BLaER1 treated with 17β-estradiol and CSF1 and Interleukin-3, amounts not matched to agents 10 nM and 100 nM (cell line): ENCODE data around the gene SNX18.
A peak's percentile ranks its signal among the peaks of the same experiment; 100 is the strongest.

Experiments used
- H3K27ac ChIP-seq, 11 experiments: shearing (Covaris generic); formaldehyde crosslinking; 2 replicates each; pipeline ENCODE4 v1.8.1; 2022
- H3K27me3 ChIP-seq, 11 experiments: shearing (Covaris generic); formaldehyde crosslinking; 2 replicates each; pipeline ENCODE4 v1.8.1; 2022
- H3K36me3 ChIP-seq, 11 experiments: shearing (Covaris generic); formaldehyde crosslinking; 2 replicates each; pipeline ENCODE4 v1.8.1; 2022
- H3K4me1 ChIP-seq, 10 experiments: shearing (Covaris generic); formaldehyde crosslinking; 2 replicates each; pipeline ENCODE4 v1.8.1; 2022
- H3K4me2 ChIP-seq, 11 experiments: shearing (Covaris generic); formaldehyde crosslinking; 2 replicates each; pipeline ENCODE4 v1.8.1; 2022
- H3K4me3 ChIP-seq, 10 experiments: shearing (Covaris generic); formaldehyde crosslinking; 2 replicates each; pipeline ENCODE4 v1.8.1; 2022
- H3K9ac ChIP-seq, 11 experiments: shearing (Covaris generic); formaldehyde crosslinking; 2 replicates each; pipeline ENCODE4 v1.8.1; 2022
- H3K9me3 ChIP-seq, 11 experiments: shearing (Covaris generic); formaldehyde crosslinking; replicated peaks in 1 of 11; 2 replicates each; pipeline ENCODE4 v1.8.1; 2022
- H4K20me1 ChIP-seq, 11 experiments: shearing (Covaris generic); formaldehyde crosslinking; 2 replicates each; pipeline ENCODE4 v1.8.1; 2022
- Cebpa-rat ChIP-seq, 11 experiments: shearing (Covaris generic); IDR thresholded peaks; 2 replicates each; pipeline ENCODE4 v1.8.1; 2022

The SNX18 gene

DNA sequence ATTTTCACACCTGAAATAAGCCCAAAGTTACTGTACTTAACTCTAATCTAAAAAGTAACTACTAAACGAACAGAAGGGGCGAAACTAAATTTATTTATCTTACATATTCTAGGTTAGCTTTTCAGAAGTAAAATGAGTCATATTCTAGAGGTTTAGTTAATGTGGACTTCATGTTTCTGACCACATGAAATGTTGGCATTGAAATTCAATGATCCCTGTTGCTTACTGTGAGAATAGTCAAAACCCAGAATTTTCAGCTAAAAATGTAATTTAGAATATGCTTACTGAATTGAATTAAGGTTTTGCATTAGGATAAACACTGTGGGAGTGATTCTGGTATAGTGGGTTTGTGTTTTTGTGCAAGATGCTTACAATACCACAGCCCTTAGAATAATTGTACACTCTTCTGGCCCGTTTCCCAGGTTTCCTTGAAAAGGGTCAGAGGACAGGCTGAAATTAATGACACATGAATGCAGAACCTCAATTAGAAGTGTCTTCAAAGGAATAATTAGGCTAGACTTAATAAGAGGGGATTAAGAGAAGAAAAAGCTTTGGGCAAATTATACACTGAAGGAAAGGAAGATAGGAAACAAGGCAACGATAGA is 1.4 kb upstream of the SNX18 start:
- no peaks in the 10 kb centered on the region for H3K27me3 ChIP-seq
- H4K20me1 ChIP-seq: peaks cover 0 to 34% (median 5%) of the 10 kb centered on the region in 11 experiments; a peak in 13 of 22 replicates
- no peak overlapping the region for H3K4me3 ChIP-seq
- no peak overlapping the region for H3K4me2 ChIP-seq
- peaks cover 0 to 26% (median 11%) of the 10 kb centered on the region in 11 experiments; a peak in 15 of 22 replicates for H3K36me3 ChIP-seq
- no peak overlapping the region for H3K9ac ChIP-seq
- H3K4me1 ChIP-seq: peaks cover 7 to 29% (median 20%) of the 10 kb centered on the region in 10 experiments; a peak in 19 of 20 replicates
- H3K9me3 ChIP-seq: peaks cover 0 to 11% (median 0%) of the 10 kb centered on the region in 11 experiments; a peak in 5 of 22 replicates
- TF ChIP-seq Cebpa-rat (IDR thresholded peaks at IDR 0.05): no peak
- no peak overlapping the region for H3K27ac ChIP-seq

- no peak for TF ChIP-seq Cebpa-rat (IDR thresholded peaks at IDR 0.05)
- peak overlapping the region in 7 of 11 experiments; percentile 7 to 96 (median 33); a peak in 9 of 22 replicates for H3K9ac ChIP-seq
- H4K20me1 ChIP-seq: peaks cover 0 to 43% (median 15%) of the 10 kb centered on the region in 11 experiments; a peak in 17 of 22 replicates
- H3K27ac ChIP-seq: peak overlapping the region in 1 of 11 experiments; percentile 94; a peak in 2 of 22 replicates
- no peaks in the 10 kb centered on the region for H3K27me3 ChIP-seq
- H3K36me3 ChIP-seq: peaks cover 0 to 35% (median 20%) of the 10 kb centered on the region in 11 experiments; a peak in 16 of 22 replicates
- H3K9me3 ChIP-seq: peaks cover 0 to 11% (median 0%) of the 10 kb centered on the region in 11 experiments; a peak in 5 of 22 replicates
- peak overlapping the region in 9 of 11 experiments; percentile 37 to 77 (median 52); a peak in 16 of 22 replicates for H3K4me2 ChIP-seq
- H3K4me3 ChIP-seq: peak overlapping the region in 7 of 10 experiments; percentile 80 to 99 (median 90); a peak in 7 of 20 replicates
- peaks cover 8 to 39% (median 30%) of the 10 kb centered on the region in 10 experiments; a peak in 19 of 20 replicates for H3K4me1 ChIP-seq
These were observed 416 bp upstream of the SNX18 start for GRCh38 chr5:54517174-54517511.

- peaks cover 18 to 47% (median 39%) of the 10 kb centered on the region in 10 experiments for H3K4me1 ChIP-seq
- H3K4me2 ChIP-seq: peak overlapping the region; percentile 83 to 99 (median 98)
- H3K27ac ChIP-seq: peak overlapping the region; percentile 89 to 95 (median 92)
- no peaks in the 10 kb centered on the region for H3K27me3 ChIP-seq
- H3K9me3 ChIP-seq: peaks cover 0 to 11% (median 0%) of the 10 kb centered on the region in 11 experiments; a peak in 5 of 22 replicates
- TF ChIP-seq Cebpa-rat (IDR thresholded peaks at IDR 0.05): no peak
- peaks cover 0 to 55% (median 25%) of the 10 kb centered on the region in 11 experiments; a peak in 18 of 22 replicates for H4K20me1 ChIP-seq
- peak overlapping the region; percentile 77 to 99 (median 88) for H3K4me3 ChIP-seq
- peaks cover 10 to 44% (median 31%) of the 10 kb centered on the region in 11 experiments; a peak in 20 of 22 replicates for H3K36me3 ChIP-seq
- peak overlapping the region; percentile 86 to 96 (median 93) for H3K9ac ChIP-seq
These were observed 723 bp downstream of the SNX18 start for GRCh38 chr5:54518146-54518817.

DNA sequence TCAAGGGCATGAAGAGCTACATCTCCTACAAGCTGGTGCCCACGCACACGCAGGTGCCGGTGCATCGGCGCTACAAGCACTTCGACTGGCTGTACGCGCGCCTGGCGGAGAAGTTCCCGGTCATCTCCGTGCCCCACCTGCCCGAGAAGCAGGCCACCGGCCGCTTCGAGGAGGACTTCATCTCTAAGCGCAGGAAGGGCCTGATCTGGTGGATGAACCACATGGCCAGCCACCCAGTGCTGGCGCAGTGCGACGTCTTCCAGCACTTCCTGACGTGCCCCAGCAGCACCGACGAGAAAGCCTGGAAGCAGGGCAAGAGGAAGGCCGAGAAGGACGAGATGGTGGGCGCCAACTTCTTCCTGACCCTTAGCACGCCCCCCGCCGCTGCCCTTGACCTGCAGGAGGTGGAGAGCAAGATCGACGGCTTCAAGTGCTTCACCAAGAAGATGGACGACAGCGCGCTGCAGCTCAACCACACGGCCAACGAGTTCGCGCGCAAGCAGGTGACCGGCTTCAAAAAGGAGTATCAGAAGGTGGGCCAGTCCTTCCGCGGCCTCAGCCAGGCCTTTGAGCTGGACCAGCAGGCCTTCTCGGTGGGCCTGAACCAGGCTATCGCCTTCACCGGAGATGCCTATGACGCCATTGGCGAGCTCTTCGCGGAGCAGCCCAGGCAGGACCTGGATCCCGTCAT is 1.4 kb downstream of the SNX18 start:
- H3K27me3 ChIP-seq: no peaks in the 10 kb centered on the region
- H4K20me1 ChIP-seq: peaks cover 6 to 62% (median 32%) of the 10 kb centered on the region in 11 experiments; a peak in 21 of 22 replicates
- peaks cover 25 to 48% (median 43%) of the 10 kb centered on the region in 10 experiments for H3K4me1 ChIP-seq
- H3K9me3 ChIP-seq: peaks cover 0 to 11% (median 0%) of the 10 kb centered on the region in 11 experiments; a peak in 5 of 22 replicates
- peak overlapping the region; percentile 83 to 99 (median 98) for H3K4me2 ChIP-seq
- TF ChIP-seq Cebpa-rat (IDR thresholded peaks at IDR 0.05): no peak
- peak overlapping the region; percentile 77 to 99 (median 88) for H3K4me3 ChIP-seq
- H3K27ac ChIP-seq: peak overlapping the region; percentile 89 to 95 (median 92)
- H3K9ac ChIP-seq: peak overlapping the region; percentile 86 to 96 (median 93)
- peaks cover 17 to 50% (median 38%) of the 10 kb centered on the region in 11 experiments; a peak in 21 of 22 replicates for H3K36me3 ChIP-seq

DNA sequence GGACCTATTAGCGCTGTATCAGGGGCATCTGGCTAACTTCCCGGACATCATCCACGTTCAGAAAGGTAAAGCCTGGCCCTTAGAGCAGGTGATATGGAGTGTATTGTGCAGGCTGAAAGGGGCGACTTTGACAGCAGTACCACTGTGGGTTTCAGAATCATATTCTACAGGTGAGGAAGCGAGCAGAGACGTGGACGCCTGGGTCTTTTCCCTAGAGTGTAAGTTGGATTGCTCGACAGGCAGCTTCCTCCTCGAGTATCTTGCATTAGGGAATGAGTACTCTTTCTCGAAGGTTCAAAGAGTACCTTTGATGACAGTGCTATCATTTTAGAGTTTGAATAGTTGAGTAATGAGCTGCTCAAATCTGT is 1.9 kb downstream of the SNX18 start:
- H3K9me3 ChIP-seq: peaks cover 0 to 11% (median 0%) of the 10 kb centered on the region in 11 experiments; a peak in 5 of 22 replicates
- no peak for TF ChIP-seq Cebpa-rat (IDR thresholded peaks at IDR 0.05)
- H3K4me2 ChIP-seq: peak overlapping the region; percentile 83 to 99 (median 98)
- H3K36me3 ChIP-seq: peaks cover 20 to 55% (median 44%) of the 10 kb centered on the region in 11 experiments; a peak in 21 of 22 replicates
- peak overlapping the region; percentile 89 to 95 (median 92) for H3K27ac ChIP-seq
- no peaks in the 10 kb centered on the region for H3K27me3 ChIP-seq
- peaks cover 30 to 53% (median 46%) of the 10 kb centered on the region in 10 experiments for H3K4me1 ChIP-seq
- peaks cover 11 to 67% (median 37%) of the 10 kb centered on the region in 11 experiments; a peak in 21 of 22 replicates for H4K20me1 ChIP-seq
- peak overlapping the region; percentile 77 to 99 (median 88) for H3K4me3 ChIP-seq
- H3K9ac ChIP-seq: peak overlapping the region; percentile 86 to 96 (median 93)

GRCh38 chr5:54520438-54520846 is 2.9 kb downstream of the SNX18 start:
- no peak for TF ChIP-seq Cebpa-rat (IDR thresholded peaks at IDR 0.05)
- peaks cover 20 to 76% (median 47%) of the 10 kb centered on the region in 11 experiments; a peak in 21 of 22 replicates for H4K20me1 ChIP-seq
- peak overlapping the region; percentile 89 to 95 (median 92) for H3K27ac ChIP-seq
- H3K9me3 ChIP-seq: peaks cover 0 to 11% (median 0%) of the 10 kb centered on the region in 11 experiments; a peak in 5 of 22 replicates
- H3K4me3 ChIP-seq: peak overlapping the region; percentile 77 to 99 (median 88)
- H3K4me1 ChIP-seq: peaks cover 35 to 61% (median 46%) of the 10 kb centered on the region in 10 experiments
- peaks cover 28 to 65% (median 53%) of the 10 kb centered on the region in 11 experiments for H3K36me3 ChIP-seq
- H3K27me3 ChIP-seq: no peaks in the 10 kb centered on the region
- peak overlapping the region; percentile 86 to 96 (median 93) for H3K9ac ChIP-seq
- H3K4me2 ChIP-seq: peak overlapping the region; percentile 83 to 99 (median 98)

DNA sequence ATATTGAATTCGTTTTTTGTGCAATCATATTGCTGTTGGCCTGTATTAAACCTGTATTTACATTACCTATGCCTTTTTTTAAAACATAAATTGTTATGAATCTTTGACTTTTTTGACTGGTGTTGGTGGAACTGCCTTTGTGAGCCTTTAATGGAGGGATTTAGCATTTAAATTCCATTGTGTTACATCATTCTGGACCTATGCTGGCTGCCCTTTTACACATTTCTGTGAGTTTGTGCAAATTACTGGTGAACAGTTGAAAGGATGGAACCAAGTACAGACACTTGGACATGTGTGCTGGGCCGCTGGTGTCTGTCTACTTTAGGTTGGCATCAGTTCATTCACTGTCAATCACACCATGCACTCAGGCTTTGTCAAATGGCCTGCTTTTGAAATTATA is 3.4 kb downstream of the SNX18 start:
- H3K36me3 ChIP-seq: peaks cover 30 to 70% (median 58%) of the 10 kb centered on the region in 11 experiments
- H3K27ac ChIP-seq: peak overlapping the region; percentile 89 to 95 (median 92)
- no peaks in the 10 kb centered on the region for H3K27me3 ChIP-seq
- no peak for TF ChIP-seq Cebpa-rat (IDR thresholded peaks at IDR 0.05)
- peaks cover 35 to 63% (median 47%) of the 10 kb centered on the region in 10 experiments for H3K4me1 ChIP-seq
- peaks cover 25 to 81% (median 52%) of the 10 kb centered on the region in 11 experiments; a peak in 21 of 22 replicates for H4K20me1 ChIP-seq
- peak overlapping the region; percentile 83 to 99 (median 98) for H3K4me2 ChIP-seq
- peaks cover 0 to 11% (median 0%) of the 10 kb centered on the region in 11 experiments; a peak in 5 of 22 replicates for H3K9me3 ChIP-seq
- H3K4me3 ChIP-seq: peak overlapping the region; percentile 77 to 99 (median 88)
- peak overlapping the region; percentile 86 to 96 (median 93) for H3K9ac ChIP-seq
